Measurements from ENCODE around the gene RPL32. TPM values are rescaled to one million over a fixed set of nuclear protein-coding genes. Genes with fewer than 3 reads are reported as not detected.
"Not testable (repeated sequence)": the region's sequence is repeated elsewhere in the genome, so short reads cannot be mapped to it uniquely, and the experiment has no call there.

RPL32 gene
- 1,047 and 1,077 TPM in 2 replicates for total RNA-seq (2014; rRNA removed; shearing (Covaris generic))

DNA sequence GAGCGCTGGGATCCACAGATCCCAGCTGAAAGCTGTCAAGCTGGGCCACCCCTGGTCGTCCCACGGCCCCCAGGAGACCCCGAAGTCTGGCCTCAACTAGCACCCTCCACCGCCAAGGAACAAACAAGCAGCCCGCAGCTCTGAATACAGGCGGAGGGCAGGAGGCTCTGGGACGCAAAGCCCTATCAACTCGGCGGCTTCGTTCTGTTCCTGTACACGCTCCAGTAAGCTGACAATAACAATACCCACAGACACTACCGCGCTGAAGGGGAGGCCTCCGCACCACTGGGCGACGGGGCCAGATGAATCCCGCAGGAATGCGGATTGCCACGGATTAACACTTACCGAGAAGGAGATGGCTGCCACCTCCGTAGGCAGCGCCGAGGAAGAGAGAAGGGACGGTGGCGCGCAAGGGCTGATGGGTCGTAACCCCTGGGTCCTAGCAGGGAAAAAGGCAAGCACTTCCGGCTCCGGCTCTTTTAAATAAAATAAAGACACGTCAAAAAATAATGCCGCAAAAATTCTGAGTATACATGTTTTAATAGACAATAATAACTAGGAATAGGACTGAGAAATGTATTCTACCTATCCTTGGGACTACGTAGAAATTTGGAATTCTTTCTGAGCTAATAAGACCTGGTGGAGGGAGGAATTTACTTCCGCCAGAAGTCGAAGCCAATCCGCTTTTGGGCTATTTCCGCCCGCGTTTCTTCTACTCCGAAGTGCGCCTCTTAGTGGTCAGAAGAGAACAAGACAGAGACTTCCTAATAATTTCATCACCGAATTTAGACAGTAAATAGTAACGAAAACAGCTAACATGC is at the start of gene RPL32:
RPL32 (minus strand) TSS at position 417 of the 821 bp plus-strand sequence. CDS start 1,328 bp downstream, outside the sequence.
- DNase-seq (ENCODE audit: low spot score), result peak; percentile 92

DNA sequence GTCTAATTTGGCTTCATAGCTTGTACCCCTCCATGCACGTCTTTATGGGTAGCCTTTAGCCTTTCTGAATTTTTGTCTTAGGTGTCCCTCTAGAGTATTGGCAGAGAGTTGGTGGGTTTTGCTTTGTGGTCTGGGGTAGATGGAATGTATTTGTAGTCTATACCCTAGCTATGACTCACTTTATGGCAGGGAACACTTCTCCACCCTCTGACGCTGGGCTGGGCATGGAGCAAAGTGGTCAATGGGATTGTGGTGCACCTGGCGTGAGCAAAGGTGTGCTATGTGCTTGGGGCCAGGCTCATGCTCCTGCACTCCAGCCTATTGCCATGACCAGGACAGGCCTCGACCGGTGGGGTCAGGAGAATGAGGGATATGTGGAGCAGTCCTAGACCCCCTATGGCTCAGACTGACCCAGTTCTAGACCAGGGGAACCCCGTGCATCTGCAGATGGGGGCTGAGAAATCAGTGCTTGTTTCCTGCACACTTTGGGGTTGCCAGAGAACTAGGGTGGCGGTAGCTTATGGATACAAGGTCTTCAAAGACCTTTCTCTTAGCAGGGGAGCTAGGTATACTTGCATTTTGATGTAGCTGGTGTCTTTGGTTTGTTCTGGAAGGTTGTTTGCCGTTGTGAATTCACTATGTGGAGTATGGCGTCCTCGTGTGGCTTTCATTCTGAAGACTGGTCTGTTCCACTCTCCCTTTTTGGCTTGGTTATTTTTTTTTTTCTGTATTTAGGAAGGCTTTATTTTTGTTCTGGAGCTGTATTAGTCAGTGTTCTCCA is 49.4 kb upstream of the RPL32 start:
- DNase-seq (ENCODE audit: low spot score), result no peak

DNA sequence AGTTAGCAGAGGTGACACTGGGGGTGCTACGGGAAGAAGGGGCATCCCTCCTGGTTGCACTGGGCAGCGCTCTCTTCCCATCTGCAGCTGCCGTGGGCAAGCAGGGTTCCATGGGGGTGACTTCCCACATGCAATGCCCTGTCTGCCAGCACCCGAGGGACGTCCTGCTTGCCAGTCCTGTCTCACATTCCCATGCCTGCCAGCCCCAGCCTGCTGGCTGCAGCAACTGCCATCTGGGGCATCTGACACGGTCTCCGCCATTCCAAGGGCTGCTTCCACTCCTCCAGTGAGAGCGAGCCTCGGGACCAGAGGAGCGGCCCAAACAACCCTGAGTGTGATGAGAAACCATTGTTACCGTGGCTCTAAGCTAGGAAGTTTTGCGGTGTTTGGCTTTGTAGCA is 45.4 kb upstream of the RPL32 start:
- no peak for DNase-seq (ENCODE audit: low spot score)

DNA sequence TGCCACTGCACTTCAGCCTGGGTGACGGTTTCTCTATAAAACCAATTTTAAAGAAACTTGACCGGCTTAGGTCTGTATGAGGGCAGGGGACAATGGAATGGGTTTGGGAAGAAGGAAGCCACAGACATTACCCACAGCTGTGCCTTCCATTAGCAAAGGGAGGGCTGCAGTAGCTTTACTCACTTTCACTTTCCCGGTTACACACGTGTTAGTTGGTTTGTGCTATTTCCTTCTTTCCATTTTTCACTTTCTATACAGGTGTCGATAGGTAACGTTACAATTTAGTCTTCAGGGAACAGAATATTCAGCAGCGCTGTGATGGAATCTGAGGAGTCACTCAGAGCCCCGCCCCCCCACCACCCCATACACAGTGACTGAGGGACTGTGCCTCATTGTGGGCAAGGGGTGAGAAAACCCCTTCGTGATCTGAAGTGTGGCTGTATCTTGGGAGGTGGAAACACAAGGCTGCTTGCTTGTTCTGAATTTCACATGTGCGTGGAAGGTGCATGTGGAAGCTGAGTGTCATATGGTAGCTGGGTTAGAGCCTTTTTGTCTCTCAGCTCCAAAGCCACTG is 44.8 kb upstream of the RPL32 start:
- no peak for DNase-seq (ENCODE audit: low spot score)

DNA sequence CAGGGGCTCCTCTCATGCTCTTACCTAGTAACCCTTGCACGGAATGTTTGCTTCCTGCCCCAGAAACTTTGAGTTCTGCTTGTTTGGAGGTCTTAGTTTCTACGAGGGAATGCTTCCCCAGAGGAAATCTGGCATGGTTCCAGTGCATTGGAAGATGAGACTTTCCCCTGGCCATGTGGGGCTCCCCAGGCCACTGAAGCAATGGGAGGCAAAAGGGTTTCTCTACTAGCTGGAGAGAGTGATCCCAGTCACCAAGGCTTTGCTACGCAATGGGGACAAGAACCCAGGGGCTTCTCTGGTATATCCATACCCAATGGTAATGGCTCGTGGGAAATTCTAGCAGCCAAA is 44.2 kb upstream of the RPL32 start:
- no peak for DNase-seq (ENCODE audit: low spot score)

- no peak for DNase-seq (ENCODE audit: low spot score)
Observed at GRCh38 chr3:12884790-12885582, 43.6 kb upstream of the RPL32 start.

GRCh38 chr3:12884186-12884680 is 42.9 kb upstream of the RPL32 start:
- DNase-seq (ENCODE audit: low spot score), result no peak

DNA sequence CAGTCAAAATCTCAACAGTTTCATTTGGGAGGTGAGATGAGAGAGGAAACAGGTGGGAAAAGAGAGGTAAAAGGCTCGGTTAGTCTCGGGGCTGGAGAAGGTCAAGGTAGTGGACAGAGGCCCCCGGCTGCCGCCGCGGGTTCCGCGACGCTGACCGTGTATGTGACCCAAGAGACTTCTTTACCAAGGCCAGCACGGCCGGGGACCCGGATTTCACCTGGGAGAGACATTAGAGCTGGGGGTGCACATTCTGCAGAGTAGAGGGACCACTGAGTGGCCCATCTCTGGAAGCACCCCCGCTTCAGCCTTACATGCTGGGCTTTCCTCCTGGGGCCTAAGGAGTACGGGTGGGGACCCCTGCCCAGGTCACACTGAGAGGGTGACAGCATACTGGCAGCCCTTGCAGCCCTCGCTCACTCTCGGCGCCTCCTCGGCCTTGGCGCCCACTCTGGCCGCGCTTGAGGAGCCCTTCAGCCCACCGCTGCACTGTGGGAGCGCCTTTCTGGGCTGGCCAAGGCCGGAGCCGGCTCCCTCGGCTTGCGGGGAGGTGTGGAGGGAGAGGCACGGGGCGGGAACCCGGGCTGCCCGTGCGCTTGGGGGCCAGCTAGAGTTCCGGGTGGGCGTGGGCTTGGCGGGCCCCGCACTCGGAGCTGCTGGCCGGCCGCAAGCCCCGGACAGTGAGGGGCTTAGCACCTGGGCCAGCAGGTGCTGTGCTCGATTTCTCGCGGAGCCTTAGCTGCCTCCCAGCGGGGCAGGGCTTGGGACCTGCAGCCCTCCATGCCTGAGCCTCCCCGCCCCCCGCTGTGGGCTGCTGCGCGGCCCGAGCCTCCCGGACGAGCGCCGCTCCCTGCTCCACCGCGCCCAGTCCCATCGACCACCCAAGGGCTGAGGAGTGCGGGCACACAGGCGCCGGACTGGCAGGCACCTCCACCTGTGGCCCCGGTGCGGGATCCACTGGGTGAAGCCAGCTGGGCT is 41.3 kb upstream of the RPL32 start:
- no peak for DNase-seq (ENCODE audit: low spot score)

GRCh38 chr3:12881858-12882257 is 40.5 kb upstream of the RPL32 start:
- not testable (repeated sequence) for DNase-seq (ENCODE audit: low spot score)

DNA sequence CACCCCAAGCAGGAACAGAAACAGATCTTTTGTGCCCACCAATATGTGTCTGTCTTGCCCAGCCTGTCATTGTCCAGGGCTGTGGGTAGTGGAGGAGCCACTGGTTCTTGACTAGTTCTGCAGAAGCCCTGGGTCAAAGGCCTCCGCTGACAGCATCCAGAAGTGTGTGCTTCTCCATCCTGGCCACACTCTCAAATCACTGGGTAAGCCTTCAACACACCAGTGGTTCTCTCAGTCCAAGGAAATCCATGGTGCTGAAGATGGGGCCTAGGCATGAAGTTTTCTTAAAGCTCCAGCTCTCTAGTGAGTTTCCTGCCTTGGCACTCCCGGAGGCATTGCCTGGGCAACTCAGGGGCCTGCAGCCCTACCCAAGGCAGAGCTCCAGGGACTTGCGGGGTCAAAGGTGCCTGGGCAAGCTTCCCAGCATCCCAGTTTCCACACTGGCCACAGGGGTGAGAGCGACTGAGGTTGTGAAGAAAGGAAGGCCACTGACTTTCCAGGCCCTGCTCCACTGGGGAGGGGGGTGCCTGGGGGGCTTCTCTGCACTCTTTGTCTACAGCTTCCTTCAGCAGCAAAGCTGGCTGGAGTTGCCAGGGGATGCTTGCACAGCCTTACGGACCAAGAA is 37.9 kb upstream of the RPL32 start:
- no peak for DNase-seq (ENCODE audit: low spot score)

GRCh38 chr3:12878758-12879157 is 37.4 kb upstream of the RPL32 start:
- not testable (repeated sequence) for DNase-seq (ENCODE audit: low spot score)

GRCh38 chr3:12878141-12878574 is 36.8 kb upstream of the RPL32 start:
- DNase-seq (ENCODE audit: low spot score), result no peak

GRCh38 chr3:12877040-12877439 is 35.7 kb upstream of the RPL32 start:
- no peak for DNase-seq (ENCODE audit: low spot score)

DNA sequence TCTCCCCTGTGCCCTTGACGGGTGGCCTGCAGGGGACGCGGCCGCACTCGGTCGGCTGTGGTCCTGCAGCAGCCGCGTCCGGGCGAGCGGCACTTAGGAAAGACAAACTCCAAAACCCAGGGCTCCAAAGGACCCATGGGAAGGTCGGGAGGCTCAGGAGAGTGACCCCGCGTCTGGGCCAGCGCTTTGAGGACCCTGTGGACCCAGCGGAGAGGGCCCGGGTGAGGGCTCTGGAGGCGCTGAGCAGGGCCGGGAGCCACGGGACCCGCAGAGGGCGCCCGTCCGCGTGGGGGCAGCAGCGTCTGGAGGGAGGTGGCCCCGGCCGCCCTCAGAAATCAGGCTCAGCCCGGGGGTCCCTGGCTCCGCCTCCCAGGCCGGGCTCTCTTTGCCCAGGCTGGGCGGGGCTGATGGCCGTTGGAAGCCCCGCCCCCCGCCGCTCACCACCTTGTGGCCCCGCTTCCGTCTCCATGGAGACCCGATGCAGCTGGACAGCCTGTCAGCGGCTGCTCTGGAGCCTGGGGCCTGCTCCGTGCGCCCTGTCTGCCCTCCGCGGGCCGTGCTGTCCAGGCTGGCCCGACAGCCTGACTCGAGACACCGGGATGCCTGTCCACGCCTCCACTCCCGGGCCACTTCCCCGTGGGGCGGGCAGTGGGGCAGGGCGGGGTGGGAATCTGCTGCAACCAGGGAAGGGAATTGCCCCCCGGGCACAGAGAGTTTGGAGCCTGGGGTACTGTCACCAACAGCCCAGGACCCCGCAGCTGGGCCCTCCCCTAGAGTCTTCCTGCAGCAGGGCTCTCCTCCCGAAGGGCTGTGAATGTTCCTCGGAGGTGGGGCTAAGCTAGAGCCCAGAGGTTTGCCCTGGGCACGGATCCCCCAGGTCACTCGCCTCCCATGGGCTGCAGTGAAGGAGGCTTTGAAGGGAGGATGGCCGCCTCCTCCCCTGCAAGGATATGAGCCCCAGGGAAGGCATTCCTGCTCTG is 34.8 kb upstream of the RPL32 start:
- no peak for DNase-seq (ENCODE audit: low spot score)

GRCh38 chr3:12871404-12871983 is 30.1 kb upstream of the RPL32 start:
- no peak for DNase-seq (ENCODE audit: low spot score)

GRCh38 chr3:12870942-12871341 is 29.6 kb upstream of the RPL32 start:
- DNase-seq (ENCODE audit: low spot score), result no peak

GRCh38 chr3:12869035-12869621 is 27.8 kb upstream of the RPL32 start:
- DNase-seq (ENCODE audit: low spot score), result no peak
